Renal pelvis (tissue), 4 donors: ENCODE data around the gene DEPDC1B. TPM values are rescaled to one million over a fixed set of nuclear protein-coding genes. Genes with fewer than 3 reads are reported as not detected.
"Not testable (repeated sequence)": the region's sequence is repeated elsewhere in the genome, so short reads cannot be mapped to it uniquely, and the experiment has no call there.

Experiments
- DNase-seq: peaks from one replicate; pipeline ENCODE4 v3.0.0-alpha.2; 2013
- polyA plus RNA-seq, 3 donors: library from polyadenylated mRNA; unstranded; fragments of 120-200 nt; gene quantifications; one replicate each; pipeline ENCODE4 v1.2.1, GENCODE V29; 2013; ENCODE audit not compliant: insufficient read length in 3 of 3

DEPDC1B gene
- polyA plus RNA-seq, 3 donors, result 25.2 to 29.5 (median 29.5) TPM

DNA sequence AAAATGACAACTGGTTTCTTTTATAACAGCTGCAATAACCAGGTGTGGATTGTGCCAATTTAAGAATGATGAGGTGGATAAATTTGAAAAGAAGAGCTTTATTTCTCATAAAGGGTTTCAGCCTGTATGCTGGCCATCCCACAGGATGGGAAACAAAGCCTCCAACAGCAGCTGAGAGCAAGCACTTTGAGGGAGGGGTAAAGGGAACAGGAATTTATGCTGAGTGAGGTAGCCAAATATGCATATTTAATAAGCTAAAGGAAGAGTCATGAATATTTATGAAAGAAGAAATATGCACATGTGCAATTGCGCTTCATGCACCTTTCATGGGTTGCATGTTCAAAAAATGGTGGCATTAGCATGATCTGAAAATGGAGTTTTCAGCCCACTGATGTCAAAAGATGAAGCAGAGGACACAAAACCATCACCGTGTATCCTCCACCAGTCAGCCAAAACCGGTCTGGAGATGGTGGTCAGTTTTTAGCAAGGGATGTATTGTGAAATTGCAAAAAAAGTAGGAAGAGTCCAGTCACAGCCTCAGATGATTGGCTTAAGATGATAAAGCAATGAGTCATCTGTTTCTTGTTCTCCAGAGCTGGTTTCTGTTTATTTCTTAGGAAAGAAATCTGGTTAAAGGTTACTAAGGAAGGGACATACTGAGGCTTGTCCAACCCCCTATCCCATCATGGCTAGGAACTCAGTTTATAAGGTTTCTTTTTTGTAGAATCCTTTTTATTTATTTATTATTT lies 47.9 kb downstream of the DEPDC1B start:
- no peak for DNase-seq

DNA sequence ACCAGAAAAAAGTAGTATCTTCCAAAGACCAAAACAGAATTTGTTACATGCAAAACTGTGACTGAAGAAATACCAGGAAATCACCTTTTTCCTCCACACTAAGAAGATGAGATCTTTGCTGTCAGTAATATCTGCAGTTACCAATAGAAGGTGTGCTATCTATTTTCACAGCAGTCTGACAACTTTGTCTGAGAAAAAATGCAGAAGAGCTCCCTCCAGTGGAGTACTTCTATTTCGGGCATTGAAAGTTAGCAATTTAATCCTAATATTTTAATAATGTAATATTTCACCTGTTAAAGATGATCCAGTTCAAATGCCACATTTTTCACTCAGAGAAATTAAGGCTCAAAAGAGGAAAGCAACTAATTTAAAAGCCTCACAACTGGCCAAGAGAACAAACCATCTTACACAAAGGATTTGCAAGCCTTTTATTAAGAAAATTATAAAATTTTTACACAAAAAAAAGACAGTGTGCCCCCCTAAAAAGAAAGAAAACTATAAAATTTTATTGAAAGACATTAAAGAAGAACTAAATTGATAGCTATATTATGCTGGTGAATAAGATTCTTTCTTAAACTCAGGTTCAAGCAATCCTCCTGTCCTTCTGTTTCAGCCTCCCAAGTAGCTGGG lies 50.6 kb downstream of the DEPDC1B start:
- no peak for DNase-seq

DNA sequence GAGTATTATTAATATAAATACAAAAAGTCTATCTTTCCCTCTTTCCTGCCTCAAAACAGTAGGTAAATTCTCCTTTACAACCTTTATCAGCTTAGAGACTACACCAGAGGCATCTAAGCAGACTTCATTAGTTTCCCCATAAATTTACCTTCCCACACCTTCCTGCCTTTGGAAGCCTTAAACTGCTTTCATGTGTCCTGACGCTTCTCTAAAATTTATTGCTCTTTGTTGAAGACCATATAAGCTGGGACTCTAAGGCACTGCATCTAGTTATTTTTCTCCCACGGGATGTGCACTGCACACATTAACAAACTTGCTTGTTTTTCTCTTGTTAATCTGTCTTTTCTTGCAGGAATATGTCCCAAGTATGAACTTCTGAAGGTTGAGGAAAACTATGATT lies 51.8 kb downstream of the DEPDC1B start:
- DNase-seq, result peak; percentile 27

DNA sequence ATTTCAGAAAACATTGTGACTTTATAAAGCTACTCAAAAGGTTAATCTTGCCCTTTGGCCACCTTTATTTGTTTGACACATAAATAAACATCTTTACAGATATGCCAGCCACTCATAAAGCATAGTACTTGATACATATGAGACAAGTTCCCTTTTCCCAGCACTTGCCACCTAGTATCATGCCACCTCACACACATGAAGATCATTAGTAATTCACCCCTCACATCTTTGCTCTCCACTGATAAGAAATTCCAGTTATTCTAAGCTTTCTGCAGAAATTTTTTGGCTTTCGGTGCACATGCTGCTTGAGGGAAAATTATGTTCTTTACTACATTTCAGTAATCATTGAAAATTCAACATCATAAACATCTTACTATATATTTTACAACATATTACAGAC lies 59.1 kb downstream of the DEPDC1B start:
- DNase-seq, result no peak

DNA sequence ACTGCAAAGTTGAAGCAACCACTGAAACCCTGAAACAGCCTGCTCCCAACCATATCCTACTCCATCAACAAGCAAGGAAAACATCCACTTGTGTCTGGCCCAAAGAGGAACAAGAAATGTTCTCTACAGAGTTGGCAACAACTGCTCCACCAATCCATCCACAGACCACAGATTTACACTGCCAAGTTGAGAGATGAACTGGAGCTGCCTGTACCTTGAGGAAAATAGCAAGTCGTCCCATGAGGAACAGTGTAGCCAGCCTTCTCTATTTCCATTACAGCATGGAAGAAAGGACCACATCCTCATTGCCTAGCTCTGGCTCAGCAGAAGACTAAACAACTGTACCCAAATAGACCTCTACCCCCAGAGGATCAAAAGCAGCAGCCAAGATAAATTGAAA lies 60.4 kb downstream of the DEPDC1B start:
- no peak for DNase-seq

DNA sequence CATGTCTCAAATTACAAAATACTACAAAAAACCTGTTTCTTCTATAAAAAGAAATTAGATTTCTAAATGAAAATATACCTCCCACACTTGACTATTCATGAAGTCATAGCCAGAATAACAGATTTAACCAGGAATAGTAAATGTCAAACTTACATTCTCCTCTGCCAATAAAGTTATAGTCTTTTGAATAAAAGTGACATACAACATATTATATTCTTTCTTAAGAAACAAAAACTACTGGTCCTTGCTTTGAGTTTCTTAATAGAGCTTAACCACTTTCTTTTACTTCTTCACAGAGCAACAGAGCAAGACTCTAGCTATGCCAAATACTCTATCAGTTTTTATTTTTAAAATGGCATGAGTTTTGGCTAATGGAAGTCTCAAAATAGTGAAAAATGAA lies 61.7 kb downstream of the DEPDC1B start:
- DNase-seq, result no peak

DNA sequence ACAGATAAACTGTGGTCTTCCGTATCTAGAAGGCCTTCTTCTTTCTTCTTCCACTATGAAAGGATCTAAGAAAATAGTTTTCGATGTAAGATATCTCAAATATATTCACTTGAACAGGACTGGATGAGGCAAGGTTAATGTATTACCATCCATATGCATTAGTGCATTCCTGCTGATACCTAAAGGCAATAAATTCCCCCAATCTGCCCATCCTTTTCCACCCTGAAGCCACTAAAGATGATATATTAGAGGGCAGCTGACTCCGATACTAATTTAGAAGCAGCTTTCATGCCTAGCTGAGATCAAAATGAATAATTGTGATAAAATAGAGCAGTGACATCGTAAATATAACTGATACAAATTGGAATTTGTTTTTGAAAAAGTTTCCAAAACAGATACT lies 63.3 kb downstream of the DEPDC1B start:
- no peak for DNase-seq

DNA sequence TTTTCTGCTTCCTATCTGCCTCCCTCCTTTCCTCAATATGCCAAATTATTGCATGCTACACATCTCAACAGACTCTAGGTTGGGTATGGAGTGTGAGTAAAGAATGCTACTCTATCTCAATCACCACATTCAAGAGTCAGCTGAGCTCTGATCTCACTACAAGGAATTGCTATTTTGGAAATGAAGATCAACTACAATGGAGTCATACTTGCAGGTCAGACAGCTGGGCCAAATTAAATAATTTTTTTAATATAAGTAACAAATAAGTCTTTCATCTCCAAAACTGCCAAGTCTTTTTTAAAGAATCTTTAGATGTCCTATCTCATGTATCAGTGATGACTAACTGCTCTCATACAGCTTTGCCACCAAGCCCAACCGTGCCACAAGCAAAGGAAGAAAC lies 64.0 kb downstream of the DEPDC1B start:
- DNase-seq, result no peak

DNA sequence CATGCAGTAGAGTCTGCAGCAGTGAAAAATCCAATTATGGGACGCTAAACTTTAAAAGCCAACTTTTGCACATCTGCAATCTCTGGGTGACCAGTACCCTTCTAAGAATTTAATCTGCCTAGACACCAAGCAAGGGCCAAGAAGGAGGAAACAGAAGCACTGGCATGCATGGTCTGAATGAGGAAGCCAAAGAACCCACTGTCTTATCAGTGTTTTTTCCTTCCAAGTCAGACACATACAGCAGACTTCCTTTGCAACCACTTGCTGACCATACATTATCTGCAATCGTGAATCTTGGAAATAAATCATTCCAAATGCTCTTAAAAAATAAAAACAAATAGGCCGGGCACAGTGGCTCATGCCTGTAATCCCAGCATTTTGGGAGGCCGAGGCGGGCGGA lies 65.9 kb downstream of the DEPDC1B start:
- no peak for DNase-seq

DNA sequence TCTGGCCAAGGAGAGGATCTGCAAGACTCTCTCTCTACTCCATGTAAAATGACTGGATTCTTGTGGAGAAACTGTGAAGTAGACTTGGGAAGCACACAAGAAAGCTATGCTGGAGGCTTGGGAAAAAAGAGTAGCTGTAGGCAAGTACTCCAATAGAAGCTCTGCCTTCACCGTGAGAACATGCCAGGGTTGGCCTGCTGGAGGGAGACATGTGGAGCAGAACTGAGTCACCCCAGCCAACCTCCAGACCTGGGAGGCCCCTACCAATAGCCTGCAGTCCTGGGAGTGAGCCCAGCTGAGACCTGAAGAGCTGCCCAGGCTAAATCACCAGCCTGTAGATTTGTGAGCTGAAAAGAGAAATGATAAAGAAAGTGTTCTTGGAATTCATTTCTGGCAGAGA lies 66.6 kb downstream of the DEPDC1B start:
- DNase-seq, result no peak

DNA sequence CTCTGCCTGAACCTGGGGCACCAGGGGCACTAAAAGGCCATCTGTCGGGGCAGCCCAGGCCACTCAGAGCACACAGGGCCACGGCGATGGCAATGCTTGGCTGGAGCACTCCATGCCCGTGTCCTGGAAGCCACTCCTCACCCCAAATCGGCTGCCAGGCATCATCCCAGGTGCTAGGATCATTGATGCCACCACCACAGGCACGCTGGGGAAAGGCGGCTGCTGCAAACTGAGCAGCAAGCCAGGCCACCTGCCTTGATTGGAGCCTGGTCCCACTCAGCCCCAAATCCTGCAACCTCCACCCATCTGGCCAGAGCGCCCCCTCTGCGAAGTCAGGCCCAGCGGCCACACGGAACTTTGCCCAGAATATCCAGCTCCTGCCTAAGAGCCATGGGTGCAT lies 67.8 kb downstream of the DEPDC1B start:
- no peak for DNase-seq

DNA sequence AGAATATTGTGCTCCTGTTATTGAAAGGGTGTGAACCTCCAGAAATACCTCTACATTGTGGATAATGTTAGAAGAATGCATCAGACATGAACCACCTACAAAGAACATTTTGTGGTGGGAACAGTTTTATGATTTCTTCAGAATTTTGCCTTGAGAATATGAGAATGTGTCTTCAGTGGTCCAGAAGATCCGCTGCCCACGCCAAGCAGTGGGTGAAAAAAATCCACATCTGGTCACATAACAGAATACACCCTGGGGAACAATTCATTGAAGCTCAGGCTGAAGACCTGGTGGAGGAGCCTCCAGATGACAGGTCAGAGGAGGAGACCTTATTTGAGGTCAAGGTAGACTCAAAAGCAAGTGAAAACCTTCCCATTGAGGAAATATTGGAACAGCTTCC lies 69.1 kb downstream of the DEPDC1B start:
- DNase-seq, result no peak

DNA sequence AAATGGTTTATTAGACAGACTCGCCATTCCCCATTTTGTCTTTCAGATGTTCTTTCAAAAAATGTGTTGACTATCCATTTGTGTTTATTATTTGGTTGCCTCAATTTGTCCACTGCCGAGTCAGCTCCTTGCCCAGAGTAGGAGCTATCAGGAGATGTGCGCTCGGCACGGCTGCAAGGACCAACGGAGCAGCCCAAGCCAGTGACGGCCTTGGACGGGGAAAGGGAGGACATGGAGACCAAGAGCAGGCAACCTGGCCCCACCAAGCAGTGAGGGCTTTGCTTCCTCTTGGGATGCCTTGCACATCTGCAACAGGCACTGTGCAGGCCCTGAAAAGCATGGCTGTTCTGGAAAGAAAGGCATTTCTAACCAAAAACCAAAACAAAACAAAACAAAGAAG lies 69.8 kb downstream of the DEPDC1B start:
- DNase-seq, result no peak

DNA sequence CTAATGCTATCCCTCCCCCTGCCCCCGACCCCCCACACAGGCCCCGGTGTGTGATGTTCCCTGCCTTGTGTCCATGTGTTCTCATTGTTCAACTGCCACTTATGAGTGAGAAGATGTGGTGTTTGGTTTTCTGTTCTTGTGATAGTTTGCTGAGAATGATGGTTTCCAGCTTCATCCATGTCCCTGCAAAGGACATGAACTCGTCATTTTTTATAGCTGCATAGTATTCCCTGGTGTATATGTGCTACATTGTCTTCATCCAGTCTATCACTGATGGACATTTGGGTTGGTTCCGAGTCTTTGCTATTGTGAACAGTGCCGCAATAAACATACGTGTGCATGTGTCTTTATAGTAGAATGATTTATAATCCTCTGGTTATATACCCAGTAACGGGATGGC lies 75.1 kb downstream of the DEPDC1B start:
- DNase-seq, result not testable (repeated sequence)

DNA sequence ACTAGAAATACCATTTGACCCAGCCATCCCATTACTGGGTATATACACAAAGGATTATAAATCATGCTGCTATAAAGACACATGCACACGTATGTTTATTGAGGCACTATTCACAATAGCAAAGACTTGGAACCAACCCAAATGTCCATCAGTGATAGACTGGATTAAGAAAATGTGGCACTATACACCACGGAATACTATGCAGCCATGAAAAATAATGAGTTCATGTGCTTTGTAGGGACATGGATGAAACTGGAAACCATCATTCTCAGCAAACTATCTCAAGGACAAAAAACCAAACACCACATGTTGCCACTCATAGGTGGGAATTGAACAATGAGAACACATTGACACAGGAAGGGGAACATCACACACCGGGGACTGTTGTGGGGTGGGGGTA lies 79.2 kb downstream of the DEPDC1B start:
- DNase-seq, result not testable (repeated sequence)

DNA sequence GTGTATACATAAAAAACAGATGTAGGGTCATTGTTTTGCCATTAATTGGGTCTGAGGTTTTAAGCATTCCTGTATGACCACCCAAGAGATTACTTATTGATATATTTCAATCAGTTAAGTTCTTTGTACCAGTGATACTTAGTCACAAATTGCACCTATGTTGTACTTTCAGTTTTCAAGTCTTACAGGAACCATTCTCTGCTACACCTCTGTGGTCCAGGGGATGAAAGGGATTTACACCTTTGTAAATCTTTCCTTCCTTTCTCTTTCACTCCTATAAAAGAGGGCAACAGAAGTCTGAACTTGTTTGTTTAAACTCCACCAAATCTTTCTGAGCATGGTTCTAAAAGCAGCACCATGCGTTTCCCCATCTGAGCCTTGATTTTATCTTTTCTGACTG lies 86.1 kb downstream of the DEPDC1B start:
- no peak for DNase-seq

DNA sequence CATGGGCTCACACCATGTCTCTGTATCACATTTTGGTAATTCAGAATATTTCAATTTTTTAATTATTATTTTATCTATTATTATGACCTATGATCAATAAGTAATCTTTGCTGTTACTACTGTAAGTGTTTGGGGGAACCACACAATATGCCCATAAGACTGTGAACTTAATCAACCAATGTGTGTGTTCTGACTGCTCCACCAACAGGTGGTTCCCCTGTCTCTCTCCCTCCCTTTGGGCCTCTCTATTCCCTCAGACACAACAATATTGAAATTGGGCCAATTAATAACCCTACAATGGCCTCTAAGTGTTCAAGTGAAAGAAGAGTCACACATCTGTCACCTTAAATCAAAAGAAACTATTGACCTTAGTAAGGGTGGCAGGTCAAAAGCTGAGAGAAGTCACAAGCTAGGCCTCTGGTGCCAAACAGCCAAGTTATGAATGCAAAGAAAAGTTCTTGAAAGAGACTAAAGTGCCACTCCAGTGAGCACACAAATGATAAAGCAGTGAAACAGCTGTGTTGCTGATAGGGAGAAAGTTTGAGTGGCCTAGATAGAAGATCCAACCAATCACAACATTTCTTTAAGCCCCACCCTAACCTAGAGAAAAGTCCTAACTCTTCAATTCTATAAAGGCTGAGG lies 88.7 kb downstream of the DEPDC1B start:
- no peak for DNase-seq

DNA sequence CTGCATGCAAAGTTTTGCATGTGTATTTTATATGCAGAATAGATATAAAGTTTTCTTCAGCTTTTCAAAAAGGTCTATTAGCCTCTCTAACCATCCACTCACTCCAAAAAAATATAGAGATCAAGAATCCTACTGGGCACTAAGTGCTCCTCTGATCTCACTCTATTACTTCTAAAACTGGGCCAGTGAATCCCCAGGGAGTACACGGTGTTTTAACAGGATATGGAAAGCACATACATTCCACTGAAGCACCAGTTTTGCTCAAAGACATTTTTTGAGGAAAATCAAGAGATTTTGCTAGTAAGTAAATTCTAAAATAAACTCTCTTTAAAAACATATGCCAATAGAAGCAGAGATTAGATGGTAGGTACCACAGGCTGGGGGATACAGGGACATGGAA lies 95.2 kb downstream of the DEPDC1B start:
- no peak for DNase-seq

DNA sequence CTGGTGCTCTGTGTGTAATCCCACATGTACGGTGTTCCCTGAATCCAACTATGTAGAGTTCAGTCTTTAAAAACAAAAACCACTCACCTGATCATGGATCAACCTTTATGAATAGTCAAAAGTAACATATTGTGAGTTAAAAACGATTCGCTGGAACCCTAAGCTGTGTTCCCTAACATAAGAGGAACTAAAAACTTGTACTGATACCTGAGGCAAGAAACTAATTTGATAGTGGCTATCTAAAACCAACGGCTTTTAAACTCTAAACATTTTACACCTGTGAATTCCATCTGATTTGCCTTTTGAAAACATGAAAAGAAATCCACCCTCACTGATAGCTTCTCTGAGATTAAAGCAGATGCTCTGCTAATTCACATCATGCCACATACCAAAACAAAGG lies 101.5 kb downstream of the DEPDC1B start:
- no peak for DNase-seq

DNA sequence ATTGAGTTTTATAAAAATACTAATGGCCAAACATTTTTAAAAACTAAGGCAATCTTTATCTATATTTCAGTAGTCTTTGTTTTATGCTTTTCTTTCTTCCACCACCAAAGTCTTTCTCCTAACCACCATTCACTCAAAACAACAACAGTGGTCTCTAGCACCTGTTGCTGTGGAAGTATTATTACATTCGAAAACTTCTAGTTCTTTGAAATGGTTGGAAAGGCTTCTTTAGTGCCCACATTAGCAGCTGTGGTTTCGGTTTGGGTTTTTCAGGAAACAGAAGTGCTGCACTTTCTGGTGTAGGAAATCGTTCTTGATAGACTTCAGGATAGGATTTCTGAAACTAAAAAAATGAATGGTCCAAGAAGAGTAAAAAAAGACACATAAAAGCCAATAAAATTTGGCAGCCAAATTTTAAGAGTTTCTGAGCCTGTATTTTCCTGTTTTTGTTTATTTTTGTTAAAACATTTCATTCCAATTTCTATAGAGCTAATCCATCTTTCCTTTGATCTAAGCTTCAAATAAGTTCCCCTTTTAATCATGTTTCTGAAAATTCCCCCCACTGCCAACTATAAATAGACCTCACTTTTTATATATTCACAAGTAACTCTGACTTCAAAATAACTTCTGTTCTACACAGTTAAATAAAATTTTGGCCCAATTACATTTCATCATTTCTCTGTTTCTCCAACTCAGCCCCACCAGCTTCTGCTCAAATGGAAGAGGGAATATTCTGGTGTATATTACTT lies 102.2 kb downstream of the DEPDC1B start:
- no peak for DNase-seq

DNA sequence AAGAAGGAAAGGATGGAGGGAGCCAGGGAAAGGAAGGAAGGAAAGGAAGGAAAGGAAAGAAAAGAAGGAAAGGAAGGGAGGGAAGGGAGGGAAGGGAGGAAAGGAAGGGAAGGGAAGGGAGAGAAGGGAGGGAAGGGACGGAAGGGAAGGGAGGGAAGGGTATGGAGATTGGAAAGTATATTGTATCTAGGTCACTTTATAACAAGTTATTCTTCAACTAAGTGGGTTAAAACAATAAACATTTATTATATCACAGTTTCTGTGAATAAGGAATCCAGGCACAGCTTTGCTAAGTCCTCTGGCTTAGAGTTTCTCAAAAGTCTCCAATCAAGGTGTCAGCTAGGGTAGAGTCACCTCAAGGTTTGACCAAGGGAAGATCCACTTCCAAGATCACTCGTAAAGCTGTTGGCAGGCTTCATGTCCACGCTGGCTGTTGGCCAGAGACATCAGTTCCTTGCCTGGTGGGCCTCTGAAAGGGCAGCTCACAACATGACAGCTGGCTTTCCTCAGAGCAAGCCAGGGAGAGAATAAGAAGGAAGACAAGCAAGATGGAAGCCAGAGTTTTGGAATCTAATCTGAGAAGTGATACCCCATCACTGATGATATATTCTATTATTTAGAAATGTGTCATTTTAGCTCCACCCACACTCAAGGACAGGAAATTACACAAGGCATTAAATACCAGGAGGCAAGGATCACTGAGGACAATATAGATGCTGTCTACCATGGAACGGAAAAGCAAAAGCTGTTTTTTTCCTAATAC lies 105.1 kb downstream of the DEPDC1B start:
- DNase-seq, result peak; percentile 15

DNA sequence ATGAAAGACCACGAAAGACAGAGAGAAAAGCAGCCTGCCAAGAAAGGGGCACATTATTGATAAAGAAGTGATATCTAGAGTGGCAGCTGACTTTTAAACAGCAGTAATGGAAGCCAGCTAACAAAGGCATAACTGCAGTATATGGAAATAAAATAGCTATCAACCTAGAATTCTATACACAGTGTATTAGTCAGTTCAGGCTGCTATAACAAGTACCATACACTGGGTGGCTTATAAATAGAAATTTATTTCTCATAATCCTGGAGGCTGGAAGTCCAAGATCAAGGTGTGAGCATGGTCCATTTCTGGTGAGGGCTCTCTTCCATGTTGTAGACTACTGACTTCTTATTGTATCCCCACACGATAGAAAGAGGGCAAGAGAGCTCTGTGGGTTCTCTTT lies 109.8 kb downstream of the DEPDC1B start:
- DNase-seq, result no peak
